GM12892 (cell line): ENCODE measurements around the gene ISL2.

Source experiments
- POLR2A ChIP-seq: IDR thresholded peaks from 2 replicates; pipeline ENCODE4 v1.6.1; 2011; ENCODE audit warnings: low read depth, low read length, control low read depth
- POLR2AphosphoS5 ChIP-seq: IDR thresholded peaks from 2 replicates; pipeline ENCODE4 v1.6.1; 2011; ENCODE audit warnings: low read depth, low read length, control low read depth

DNA sequence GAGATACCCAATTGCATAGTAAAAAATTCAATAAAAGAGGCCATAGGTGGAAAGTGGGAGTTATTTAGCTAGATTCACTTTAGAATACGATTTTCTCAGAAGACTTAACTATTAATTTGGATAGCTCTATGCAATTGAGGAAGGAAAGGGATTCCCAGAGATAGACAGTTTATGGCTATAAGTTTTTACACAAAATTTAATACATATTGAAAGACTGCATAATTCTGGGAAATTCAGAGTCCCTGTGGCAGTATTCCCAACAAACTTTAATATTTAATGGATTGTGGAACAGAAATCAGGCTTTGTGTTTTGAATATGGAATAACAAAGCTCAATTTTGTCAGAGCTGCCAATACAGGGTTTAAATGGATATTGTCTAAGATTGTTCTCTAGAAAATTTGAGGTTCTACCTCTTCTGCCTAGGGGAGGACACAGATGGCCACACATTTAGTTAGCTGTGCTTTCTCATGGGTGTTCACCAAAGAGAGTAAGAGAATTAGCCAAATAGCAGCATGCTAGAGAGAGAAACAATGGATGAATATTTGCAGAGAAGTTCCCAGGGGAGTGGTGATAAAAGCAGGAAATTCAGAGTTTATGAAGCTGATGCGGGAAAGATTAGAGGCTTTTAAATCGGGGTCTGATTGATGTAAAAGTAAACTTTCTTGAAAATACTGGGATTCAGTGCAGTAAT, 8.5 kb downstream of the ISL2 start:
- TF ChIP-seq POLR2AphosphoS5: no peak
- no peak for TF ChIP-seq POLR2A
